Right atrium auricular region (tissue), 2 donors: ENCODE results near the gene ACAP3. TPM values are rescaled to one million over a fixed set of nuclear protein-coding genes. Genes with fewer than 3 reads are reported as not detected.

Source experiments
- DNase-seq: peaks from one replicate; pipeline ENCODE4 v3.0.0-alpha.2; 2019; ENCODE audit warnings: low spot score
- H3K27ac ChIP-seq, 2 donors: fragments of 200-600 bp; sonication (generic); 1 replicate in 1 of 2; 2 replicates in 1 of 2; pipeline ENCODE4 v1.5.1; 2016 to 2019
- H3K27me3 ChIP-seq, 2 donors: fragments of 200-600 bp; sonication (generic); one replicate each; pipeline versions ENCODE4 v1.5.1 to v1.6.0; 2017 to 2019
- H3K36me3 ChIP-seq: fragments of 200-600 bp; sonication (generic); one replicate; pipeline ENCODE4 v1.5.1; 2016
- H3K4me1 ChIP-seq, 2 donors: fragments of 200-600 bp; sonication (generic); one replicate each; pipeline versions ENCODE4 v1.5.1 to v1.6.0; 2017 to 2019
- H3K4me3 ChIP-seq, 2 donors: fragments of 200-600 bp; sonication (generic); 1 replicate in 1 of 2; 2 replicates in 1 of 2; pipeline ENCODE4 v1.5.1; 2017 to 2019; ENCODE audit warnings: mild to moderate bottlenecking in 1 of 2, moderate library complexity in 1 of 2
- H3K9me3 ChIP-seq, 2 donors: fragments of 200-600 bp; sonication (generic); one replicate each; pipeline ENCODE4 v1.5.1; 2019
- CTCF ChIP-seq, 2 donors: fragments of 200-600 bp; sonication (generic); IDR thresholded peaks; one replicate each; pipeline ENCODE4 v1.5.1; 2019; ENCODE audit warnings: antibody characterized with exemption in 2 of 2
- total RNA-seq, 2 donors: library from RNA; depleted of rRNA; stranded (reverse); fragments of >200 nt; gene quantifications; one replicate each; pipeline ENCODE4 v1.1.0, GENCODE V29; 2016

Gene ACAP3
- total RNA-seq, 2 donors from 2014 or later, result 19.5 to 20.4 TPM

- no peak for TF ChIP-seq CTCF (IDR thresholded peaks at IDR 0.05)
- H3K27ac ChIP-seq, result no peak overlapping the region
- no peak for DNase-seq
- peaks cover 0 to 74% of the 10 kb centered on the region in 2 donors for H3K4me1 ChIP-seq
- H3K36me3 ChIP-seq, result peaks cover 8% of the 10 kb centered on the region
- peaks cover 6 to 19% of the 10 kb centered on the region in 2 donors for H3K27me3 ChIP-seq
- H3K4me3 ChIP-seq, result peak overlapping the region in 1 of 2 donors; percentile 55
- no peaks in the 10 kb centered on the region for H3K9me3 ChIP-seq
These were observed 46.8 kb upstream of the ACAP3 start for GRCh38 chr1:1354271-1355247.

- Histone ChIP-seq H3K4me3 (no peak overlapping the region), H3K27me3 (peaks cover 6 to 19% of the 10 kb centered on the region in 2 donors), H3K27ac (peak overlapping the region in 1 of 2 donors; percentile 21), H3K4me1 (peaks cover 0 to 64% of the 10 kb centered on the region in 2 donors), H3K36me3 (peaks cover 8% of the 10 kb centered on the region), H3K9me3 (no peaks in the 10 kb centered on the region)
- no peak for TF ChIP-seq CTCF (IDR thresholded peaks at IDR 0.05)
- DNase-seq, result no peak
These were observed 45.8 kb upstream of the ACAP3 start for GRCh38 chr1:1353389-1354151.

GRCh38 chr1:1352786-1353388 is 45.2 kb upstream of the ACAP3 start:
- H3K27ac ChIP-seq, result peak overlapping the region in 1 of 2 donors; percentile 21

GRCh38 chr1:1351511-1352427 is 44.0 kb upstream of the ACAP3 start:
- Histone ChIP-seq H3K4me1 (peaks cover 0 to 75% of the 10 kb centered on the region in 2 donors), H3K27ac (peak overlapping the region; percentile 49 to 61), H3K36me3 (peaks cover 8% of the 10 kb centered on the region), H3K4me3 (no peak overlapping the region), H3K9me3 (no peaks in the 10 kb centered on the region), H3K27me3 (peaks cover 6 to 19% of the 10 kb centered on the region in 2 donors)
- DNase-seq, result peak; percentile 77
- TF ChIP-seq CTCF (IDR thresholded peaks at IDR 0.05), result no peak

More at GRCh38 chr1:1352786-1353388, 45.2 kb upstream of the ACAP3 start:
- Histone ChIP-seq H3K36me3 (peaks cover 8% of the 10 kb centered on the region), H3K4me1 (peaks cover 0 to 66% of the 10 kb centered on the region in 2 donors), H3K27me3 (peaks cover 6 to 19% of the 10 kb centered on the region in 2 donors), H3K4me3 (no peak overlapping the region), H3K9me3 (no peaks in the 10 kb centered on the region)
- no peak for TF ChIP-seq CTCF (IDR thresholded peaks at IDR 0.05)
- no peak for DNase-seq
